ENCODE measurements around the gene FRMD5. TPM values are rescaled to one million over a fixed set of nuclear protein-coding genes. Genes with fewer than 3 reads are reported as not detected.
"Not testable (repeated sequence)": the region's sequence is repeated elsewhere in the genome, so short reads cannot be mapped to it uniquely, and the experiment has no call there.

FRMD5 gene
- total and polyA plus RNA-seq, 11 donors, result 12.5 to 110 (median 55.7) TPM

- Histone ChIP-seq H3K4me3 (no peak overlapping the region), H3K9me3 (no peaks in the 10 kb centered on the region), H3K27me3 (no peaks in the 10 kb centered on the region), H3K36me3 (no peaks in the 10 kb centered on the region), H3K4me1 (no peaks in the 10 kb centered on the region), H3K27ac (no peak overlapping the region)
- intact Hi-C loops (cut with DNase I), result loop anchor here in 1 of 10 donors (5.0 kb wide), 1 partner anchor 52 kb away; no protein-coding TSS in a partner anchor
- 75 to 92% (median 85%) methylated on average over 1 of the region's 1 CpG for WGBS, 4 donors
- TF ChIP-seq, protein P1, sequence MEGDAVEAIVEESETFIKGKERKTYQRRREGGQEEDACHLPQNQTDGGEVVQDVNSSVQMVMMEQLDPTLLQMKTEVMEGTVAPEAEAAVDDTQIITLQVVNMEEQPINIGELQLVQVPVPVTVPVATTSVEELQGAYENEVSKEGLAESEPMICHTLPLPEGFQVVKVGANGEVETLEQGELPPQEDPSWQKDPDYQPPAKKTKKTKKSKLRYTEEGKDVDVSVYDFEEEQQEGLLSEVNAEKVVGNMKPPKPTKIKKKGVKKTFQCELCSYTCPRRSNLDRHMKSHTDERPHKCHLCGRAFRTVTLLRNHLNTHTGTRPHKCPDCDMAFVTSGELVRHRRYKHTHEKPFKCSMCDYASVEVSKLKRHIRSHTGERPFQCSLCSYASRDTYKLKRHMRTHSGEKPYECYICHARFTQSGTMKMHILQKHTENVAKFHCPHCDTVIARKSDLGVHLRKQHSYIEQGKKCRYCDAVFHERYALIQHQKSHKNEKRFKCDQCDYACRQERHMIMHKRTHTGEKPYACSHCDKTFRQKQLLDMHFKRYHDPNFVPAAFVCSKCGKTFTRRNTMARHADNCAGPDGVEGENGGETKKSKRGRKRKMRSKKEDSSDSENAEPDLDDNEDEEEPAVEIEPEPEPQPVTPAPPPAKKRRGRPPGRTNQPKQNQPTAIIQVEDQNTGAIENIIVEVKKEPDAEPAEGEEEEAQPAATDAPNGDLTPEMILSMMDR (IDR thresholded peaks at IDR 0.05), result no peak
- no peak for TF ChIP-seq POLR2A (IDR thresholded peaks at IDR 0.05)
- ATAC-seq (no peak), DNase-seq (no peak)
Observed at GRCh38 chr15:44010089-44010488, 185.0 kb downstream of the FRMD5 start.

- 74 to 90% (median 85%) methylated on average over 2 of the region's 2 CpGs for WGBS, 4 donors
- H3K27ac ChIP-seq, result no peak overlapping the region
- DNase-seq, result no peak
- H3K36me3 ChIP-seq, result no peaks in the 10 kb centered on the region
- no peaks in the 10 kb centered on the region for H3K27me3 ChIP-seq
- no peaks in the 10 kb centered on the region for H3K9me3 ChIP-seq
- no peak overlapping the region for H3K4me3 ChIP-seq
- TF ChIP-seq, protein P1 (IDR thresholded peaks at IDR 0.05), result no peak
- TF ChIP-seq POLR2A (IDR thresholded peaks at IDR 0.05), result no peak
- H3K4me1 ChIP-seq, result no peaks in the 10 kb centered on the region
- intact Hi-C loops (cut with DNase I), result no loop called here
- ATAC-seq, result no peak
Observed at GRCh38 chr15:44009038-44009437, 186.0 kb downstream of the FRMD5 start.

GRCh38 chr15:44000248-44000647 lies 194.8 kb downstream of the FRMD5 start:
- intact Hi-C loops (cut with DNase I), result not testable (repeated sequence)

DNA sequence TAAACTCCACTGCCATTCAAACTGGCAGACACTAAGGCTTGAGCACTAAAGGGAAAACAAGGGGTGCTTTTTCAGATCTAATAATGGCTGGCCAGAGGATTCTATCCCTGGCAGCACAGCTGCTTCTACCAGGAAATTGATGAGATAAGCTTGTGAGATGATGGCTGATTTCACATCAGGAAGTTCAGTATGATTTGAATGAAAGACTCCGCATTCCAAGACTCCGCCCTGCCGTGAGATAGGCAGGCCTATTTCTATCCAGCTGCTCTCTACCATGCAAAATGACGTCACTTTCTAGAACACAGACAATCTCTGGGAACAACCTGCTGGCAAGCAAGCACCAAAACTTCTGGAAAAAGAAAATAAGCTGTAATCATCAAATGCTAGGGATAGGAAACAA lies 196.5 kb downstream of the FRMD5 start:
- peak overlapping the region in 5 of 12 donors; percentile 1 to 27 (median 15) for H3K4me3 ChIP-seq
- intact Hi-C loops (cut with DNase I), result loop anchor here in 1 of 10 donors (10.0 kb wide), 1 partner anchor 64 kb away; no protein-coding TSS in a partner anchor

More at GRCh38 chr15:44000248-44000647, 194.8 kb downstream of the FRMD5 start:
- not testable (repeated sequence) for DNase-seq, H3K27me3 ChIP-seq, H3K36me3 ChIP-seq, H3K27ac ChIP-seq, H3K4me3 ChIP-seq, H3K9me3 ChIP-seq
- peak in 2 of 4 donors; percentile 43 to 61 for ATAC-seq
- H3K4me1 ChIP-seq, result peaks cover 0 to 23% (median 11%) of the 10 kb centered on the region in 12 donors
- 12 to 19% (median 15%) methylated on average over 6 of the region's 6 CpGs for WGBS, 4 donors

More for the DNA sequence above, 196.5 kb downstream of the FRMD5 start:
- H3K9me3 ChIP-seq, result no peaks in the 10 kb centered on the region
- peaks cover 0 to 23% (median 11%) of the 10 kb centered on the region in 12 donors for H3K4me1 ChIP-seq
- 12 to 23% (median 13%) methylated on average over 4 of the region's 4 CpGs for WGBS, 4 donors
- no peak for TF ChIP-seq POLR2A (IDR thresholded peaks at IDR 0.05)
- TF ChIP-seq, protein P1 (IDR thresholded peaks at IDR 0.05), result no peak
- peak overlapping the region in 9 of 12 donors; percentile 4 to 54 (median 36) for H3K27ac ChIP-seq
- no peaks in the 10 kb centered on the region for H3K36me3 ChIP-seq
- peak; percentile 76 to 96 (median 92) for ATAC-seq
- no peaks in the 10 kb centered on the region for H3K27me3 ChIP-seq
- peak in 4 of 5 donors; percentile 31 to 62 (median 48) for DNase-seq
